NCI-H2029 treated with DMSO at 0.1 percent for 48 hours (cell line): ENCODE measurements around the gene PBLD.
"Not testable (repeated sequence)": the region's sequence is repeated elsewhere in the genome, so short reads cannot be mapped to it uniquely, and the experiment has no call there.

ENCODE experiments used
- DNase-seq: peaks from one replicate; lab custom pipeline; 2025; lab: John Stamatoyannopoulos, UW

The PBLD gene

GRCh38 chr10:68278906-68279753, 53.6 kb downstream of the PBLD start:
- DNase-seq: not testable (repeated sequence)

GRCh38 chr10:68277814-68278213, 54.9 kb downstream of the PBLD start:
- DNase-seq: not testable (repeated sequence)

- no peak for DNase-seq
These were observed 56.5 kb downstream of the PBLD start for GRCh38 chr10:68276224-68276623.

GRCh38 chr10:68275600-68276126, 57.1 kb downstream of the PBLD start:
- no peak for DNase-seq

- no peak for DNase-seq
These were observed 59.9 kb downstream of the PBLD start for GRCh38 chr10:68272833-68273232.

- DNase-seq: no peak
These were observed 61.4 kb downstream of the PBLD start for GRCh38 chr10:68271196-68271882.

- DNase-seq: no peak
These were observed 63.0 kb downstream of the PBLD start for GRCh38 chr10:68269562-68270290.

GRCh38 chr10:68261132-68261856, 71.4 kb downstream of the PBLD start:
- DNase-seq: no peak

- DNase-seq: no peak
These were observed 79.4 kb downstream of the PBLD start for GRCh38 chr10:68253346-68253745.

- no peak for DNase-seq
These were observed 80.9 kb downstream of the PBLD start for GRCh38 chr10:68251625-68252495.

GRCh38 chr10:68251151-68251550, 81.6 kb downstream of the PBLD start:
- no peak for DNase-seq

- DNase-seq: no peak
These were observed 83.4 kb downstream of the PBLD start for GRCh38 chr10:68249297-68249696.

GRCh38 chr10:68247931-68248330, 84.8 kb downstream of the PBLD start:
- DNase-seq: no peak

- not testable (repeated sequence) for DNase-seq
These were observed 86.3 kb downstream of the PBLD start for GRCh38 chr10:68246397-68246796.

- DNase-seq: no peak
These were observed 90.7 kb downstream of the PBLD start for GRCh38 chr10:68242051-68242450.

GRCh38 chr10:68239596-68240150, 93.1 kb downstream of the PBLD start:
- no peak for DNase-seq

- DNase-seq: no peak
These were observed 93.7 kb downstream of the PBLD start for GRCh38 chr10:68239069-68239468.

- no peak for DNase-seq
These were observed 94.4 kb downstream of the PBLD start for GRCh38 chr10:68238371-68238770.

- no peak for DNase-seq
These were observed 95.6 kb downstream of the PBLD start for GRCh38 chr10:68237173-68237572.

- no peak for DNase-seq
These were observed 97.1 kb downstream of the PBLD start for GRCh38 chr10:68235581-68235980.
